NOMO-1 treated with DMSO at 0.1 percent for 48 hours (cell line): ENCODE data around the gene DOHH.

ENCODE experiments used
- DNase-seq: peaks from one replicate; lab custom pipeline; 2025; ENCODE audit not compliant: unreplicated experiment; lab: John Stamatoyannopoulos, UW

Gene DOHH

GRCh38 chr19:3479834-3480215 lies 20.6 kb downstream of the DOHH start:
- no peak for DNase-seq

- DNase-seq = peak; percentile 87
These were observed 21.2 kb downstream of the DOHH start for GRCh38 chr19:3479177-3479833.

DNA sequence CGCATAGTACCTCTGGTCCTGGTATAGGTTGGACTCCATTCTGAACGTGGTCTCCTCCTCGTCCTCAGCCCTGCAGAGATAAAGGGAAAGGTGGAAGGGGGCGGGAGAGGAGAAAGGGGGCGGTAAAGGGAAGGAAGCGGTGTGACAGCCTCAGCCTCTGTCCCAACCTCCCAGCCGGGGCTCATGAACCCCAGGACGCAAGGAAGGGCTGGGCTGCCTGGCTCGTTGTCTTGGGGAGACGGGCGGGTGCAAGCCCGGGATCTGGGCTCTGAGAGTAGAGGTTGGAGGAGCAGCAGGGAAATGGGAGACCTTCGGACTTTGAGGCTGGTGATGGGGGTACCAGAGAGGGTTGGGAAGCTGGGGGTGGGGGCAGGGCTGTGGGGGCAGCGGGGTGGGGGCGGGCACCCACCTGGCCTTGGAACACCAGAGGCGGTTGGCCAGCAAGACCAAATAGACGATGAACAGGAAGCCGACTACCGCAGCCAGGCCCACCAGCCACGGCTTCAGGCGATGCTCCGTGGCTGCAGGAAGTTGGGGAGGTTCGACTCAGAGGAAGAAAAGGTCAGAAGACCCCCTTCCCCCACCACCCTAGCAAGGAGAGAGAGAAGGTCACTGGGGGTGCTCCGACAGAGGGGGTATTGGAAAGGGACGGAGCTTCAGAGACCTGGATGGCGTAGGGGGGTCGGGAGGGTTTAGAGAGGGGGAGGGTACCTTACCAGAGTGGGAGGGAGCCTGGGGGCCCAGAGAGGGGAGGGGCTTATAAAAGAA lies 21.9 kb downstream of the DOHH start:
- DNase-seq = no peak

DNA sequence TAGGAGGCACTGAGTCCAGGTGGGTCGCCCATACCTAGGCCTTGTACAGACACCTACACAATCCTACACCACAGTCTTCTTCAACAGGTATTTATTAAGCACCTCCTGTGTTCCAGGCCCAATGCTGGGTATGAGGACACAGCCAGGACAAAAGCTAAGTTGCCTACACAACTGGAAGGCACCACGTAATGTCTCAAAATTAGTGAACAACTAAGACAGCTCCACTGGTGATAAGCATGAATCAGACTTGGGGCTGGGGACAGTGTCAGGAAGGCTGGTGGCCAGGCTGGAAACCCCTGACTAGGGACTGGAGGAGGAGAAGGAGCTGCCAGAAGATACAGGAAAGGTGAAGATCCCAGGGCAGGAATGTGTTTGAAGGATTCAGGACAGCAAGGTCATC lies 22.5 kb downstream of the DOHH start:
- DNase-seq = no peak

- DNase-seq = no peak
These were observed 23.0 kb downstream of the DOHH start for GRCh38 chr19:3477506-3477905.

DNA sequence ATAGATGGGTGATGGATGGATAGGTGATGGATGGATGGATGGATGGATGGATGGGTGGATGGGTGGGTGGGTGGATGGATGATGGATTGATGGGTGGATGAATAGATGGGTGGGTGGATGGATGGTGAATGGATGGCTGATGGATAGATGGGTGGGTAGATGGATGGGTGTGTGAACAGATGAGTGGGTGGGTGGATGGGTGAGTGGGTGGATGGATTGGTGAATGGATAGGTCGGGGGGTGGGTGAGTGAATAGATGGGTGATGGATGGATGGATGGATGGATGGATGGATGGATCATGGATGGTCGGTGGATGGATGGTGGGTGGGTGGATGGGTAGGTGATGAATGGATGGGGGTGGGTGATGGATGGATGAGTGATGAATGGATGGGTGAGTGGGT lies 23.6 kb downstream of the DOHH start:
- no peak for DNase-seq

- DNase-seq = no peak
These were observed 25.0 kb downstream of the DOHH start for GRCh38 chr19:3475449-3475848.

DNA sequence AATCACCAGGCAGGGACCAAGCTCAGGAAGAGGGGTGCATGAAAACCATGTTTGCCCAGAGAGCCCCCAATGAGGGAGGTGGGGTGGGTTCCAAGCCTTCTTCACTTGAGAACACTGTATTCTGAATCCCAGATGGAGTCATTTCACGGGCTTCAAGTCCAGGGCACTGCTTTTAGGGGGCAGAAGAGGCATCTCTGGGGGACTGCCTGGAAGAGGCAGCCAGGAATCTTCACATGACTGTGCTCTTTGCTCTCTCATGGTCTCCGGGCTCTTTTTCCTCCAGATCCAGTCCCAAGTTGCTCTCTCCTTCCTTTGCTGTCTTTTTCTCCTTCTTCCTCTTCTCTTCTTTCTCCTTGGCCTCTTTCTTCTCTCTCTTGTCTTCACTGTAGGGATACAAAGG lies 25.9 kb downstream of the DOHH start:
- DNase-seq = no peak

DNA sequence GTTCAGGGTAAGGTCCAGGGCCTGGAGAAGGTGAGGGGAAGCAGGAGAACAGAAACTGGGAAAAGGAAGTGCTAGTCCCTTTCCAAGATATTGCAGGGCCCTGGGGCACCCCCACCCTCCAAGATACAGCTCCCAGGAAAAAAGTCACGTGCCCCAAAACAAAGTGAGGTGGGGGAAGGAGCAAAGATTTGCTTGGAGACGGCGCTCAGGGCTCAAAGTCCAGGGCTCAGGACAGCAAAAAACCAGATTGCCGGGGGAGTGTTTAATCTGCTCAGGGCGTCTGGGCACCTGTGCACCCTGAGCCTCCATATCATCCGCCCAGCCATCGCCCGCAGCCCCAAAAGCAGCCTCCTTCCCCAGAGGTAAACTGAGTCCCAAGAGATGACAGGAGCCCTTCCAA lies 26.5 kb downstream of the DOHH start:
- DNase-seq = no peak

DNA sequence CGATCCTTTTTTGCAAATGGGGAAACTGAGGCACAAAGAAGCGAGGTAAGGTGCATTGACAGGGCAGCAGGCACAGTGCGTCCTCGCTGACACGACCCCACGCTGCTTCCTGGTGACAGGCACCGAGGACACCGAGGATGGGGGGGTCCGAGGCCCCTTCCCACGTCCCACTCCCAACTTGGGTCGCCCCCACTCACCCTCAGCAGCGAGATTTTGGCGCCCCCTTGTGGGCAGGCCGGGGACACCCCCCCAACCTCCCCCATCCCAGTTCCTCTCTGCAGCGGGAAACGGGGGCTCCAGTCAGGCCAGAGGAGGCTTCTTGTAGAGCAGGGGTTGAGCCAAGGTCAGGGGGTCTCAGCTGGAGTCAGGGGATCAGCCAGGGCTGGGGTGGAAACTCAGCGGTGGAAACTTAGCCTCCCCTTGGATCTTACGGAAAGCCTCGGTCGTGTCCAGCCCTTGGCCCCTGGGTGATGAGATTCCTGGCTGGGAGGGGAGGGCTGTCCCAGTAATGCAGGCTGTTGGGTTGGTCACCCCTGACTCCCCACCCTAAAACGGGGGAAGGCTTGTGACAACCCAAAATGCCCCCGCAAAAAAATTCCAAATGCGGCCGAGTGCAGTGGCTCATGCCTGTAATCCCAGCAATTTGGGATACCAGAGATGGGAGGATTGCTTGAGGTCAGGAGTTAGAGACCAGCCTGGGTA lies 28.4 kb downstream of the DOHH start:
- DNase-seq = no peak

GRCh38 chr19:3470500-3471128 lies 29.9 kb downstream of the DOHH start:
- DNase-seq = no peak

DNA sequence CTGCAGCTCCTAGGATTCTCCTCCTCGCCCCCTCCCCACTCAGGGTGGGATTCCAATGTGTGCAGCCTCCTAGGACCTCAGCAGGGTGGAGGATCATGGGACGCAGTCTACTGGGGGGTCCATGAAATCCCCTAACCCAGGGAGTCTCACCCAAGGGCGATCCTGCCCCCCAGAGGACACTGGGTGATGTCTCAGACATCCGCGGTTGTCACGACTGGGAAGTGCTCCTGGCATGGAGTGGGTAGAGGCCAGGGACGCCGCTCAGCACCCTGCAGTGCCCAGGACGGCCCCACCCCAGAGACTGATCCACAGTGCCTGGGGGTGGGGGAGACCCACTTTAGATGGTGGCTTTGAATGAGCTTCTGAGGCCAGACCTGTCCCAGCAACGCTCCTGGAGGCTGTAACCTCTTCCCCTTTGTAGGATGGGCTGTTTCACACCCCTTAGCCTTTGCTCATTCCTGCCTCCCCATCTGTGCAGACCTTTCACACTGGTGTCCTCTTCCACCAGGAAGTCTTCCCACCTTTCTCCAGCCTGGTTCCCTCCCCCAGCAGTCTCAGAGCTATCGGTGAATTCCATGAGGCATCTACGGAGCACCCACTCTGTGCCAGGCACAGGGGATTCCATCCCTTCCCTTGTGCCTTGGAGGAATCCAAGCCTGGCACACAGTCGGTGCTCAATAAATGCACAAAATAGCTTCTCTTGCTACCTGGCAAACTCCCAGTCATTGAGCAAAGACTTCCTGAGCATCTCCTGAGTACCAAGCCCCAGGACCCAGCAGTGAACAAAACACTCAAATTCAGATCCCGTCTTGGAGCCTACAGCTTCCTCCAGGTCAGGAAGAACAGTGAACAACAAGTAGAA lies 30.6 kb downstream of the DOHH start:
- no peak for DNase-seq

- no peak for DNase-seq
These were observed 32.3 kb downstream of the DOHH start for GRCh38 chr19:3468211-3468610.

DNA sequence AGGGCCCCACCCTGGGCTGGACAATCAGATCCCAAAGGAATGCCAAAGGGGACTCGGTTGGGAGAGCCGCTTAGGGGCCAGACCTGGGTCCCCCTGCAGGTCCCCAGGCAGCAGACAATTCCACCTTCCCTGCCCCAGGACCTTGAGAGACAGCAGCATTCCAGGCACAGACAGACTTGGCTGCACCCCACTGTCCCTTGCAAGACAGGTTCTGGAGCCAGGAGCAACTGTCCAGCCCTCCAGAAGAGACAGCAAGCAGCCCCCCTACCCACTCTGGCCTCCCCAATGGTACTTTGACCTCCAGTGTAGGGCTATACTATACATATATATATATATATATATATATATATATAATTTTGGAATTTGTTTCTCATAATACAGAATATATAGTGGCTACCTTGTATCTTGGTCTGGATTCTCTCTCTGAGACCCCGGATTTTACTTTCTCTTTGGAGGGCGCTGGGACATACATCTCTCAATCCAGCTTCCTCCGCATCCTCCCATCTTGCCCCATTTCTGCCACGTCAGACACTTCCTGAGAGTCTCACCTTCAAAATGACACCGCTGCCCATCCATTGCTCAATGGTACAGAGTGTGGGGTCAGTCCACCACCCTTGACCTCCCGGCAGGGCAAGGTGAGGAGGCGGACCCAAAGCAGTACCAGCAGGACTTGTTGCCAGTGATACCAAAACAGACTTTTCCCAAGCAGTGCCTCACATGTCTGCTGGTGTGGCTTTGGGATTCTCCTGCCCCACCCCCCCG lies 32.9 kb downstream of the DOHH start:
- DNase-seq = no peak

DNA sequence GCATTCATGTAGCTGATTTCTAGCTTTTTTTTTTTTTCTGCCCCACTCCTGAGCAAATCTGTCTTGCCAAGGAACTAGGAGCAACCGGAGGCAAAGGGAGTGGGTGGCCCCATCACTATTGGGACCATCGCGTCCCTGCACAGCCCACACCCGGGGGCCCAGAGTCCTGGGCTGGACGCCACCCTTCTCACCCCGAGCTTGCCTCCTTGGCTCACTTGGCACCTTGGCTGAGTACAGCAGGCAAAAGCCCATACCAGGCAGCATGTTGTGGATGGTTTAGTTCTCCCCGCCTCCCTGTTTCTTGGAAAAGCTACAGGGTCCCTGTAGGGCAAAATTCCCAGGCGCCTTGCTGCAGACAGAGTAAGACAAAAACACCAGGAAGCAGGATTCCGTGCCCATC lies 33.8 kb downstream of the DOHH start:
- DNase-seq = no peak

- no peak for DNase-seq
These were observed 34.9 kb downstream of the DOHH start for GRCh38 chr19:3465552-3465951.

- no peak for DNase-seq
These were observed 35.8 kb downstream of the DOHH start for GRCh38 chr19:3464587-3465235.

DNA sequence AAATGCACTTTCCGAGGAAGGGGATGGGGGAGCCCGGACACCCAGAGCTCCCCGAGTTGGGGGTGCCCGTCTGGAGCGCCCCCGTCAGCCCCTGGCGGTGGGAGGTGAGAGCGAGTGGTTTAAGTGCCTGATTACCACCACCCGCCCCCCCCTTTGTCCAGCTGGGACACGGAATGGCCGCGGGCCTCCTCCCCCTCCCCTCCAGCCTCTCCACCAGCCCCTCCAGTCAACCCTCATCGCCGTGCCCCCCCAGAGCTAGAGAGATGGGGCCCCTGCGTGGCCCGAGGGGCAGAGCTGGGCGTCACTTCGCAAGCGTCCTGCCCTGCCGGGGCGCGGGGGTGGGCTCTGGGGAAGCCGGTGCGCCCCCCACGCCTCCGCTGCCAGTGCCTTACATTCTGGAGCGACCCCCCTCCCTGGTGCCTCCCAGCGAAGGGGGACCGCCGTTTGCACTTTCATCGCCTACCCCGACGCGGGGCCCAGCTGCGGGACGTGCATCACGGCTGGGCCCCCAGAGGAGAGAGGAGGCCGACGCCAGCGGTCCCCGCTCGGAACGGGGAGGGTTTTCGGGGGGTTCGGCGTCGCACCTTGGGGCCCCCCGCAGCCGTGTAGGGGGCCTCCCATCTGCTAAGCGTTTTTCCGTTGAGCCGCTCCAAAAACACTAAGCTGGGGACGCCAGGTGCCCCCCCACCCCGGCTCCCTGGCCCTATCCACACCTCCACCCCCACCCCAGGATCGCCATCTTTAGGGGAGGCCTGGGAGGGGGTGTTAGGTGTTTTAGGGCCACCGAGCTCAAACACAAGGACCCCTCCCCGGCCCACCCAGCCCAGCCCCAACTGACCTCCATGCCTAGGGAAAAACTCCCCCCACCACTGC lies 36.5 kb downstream of the DOHH start:
- DNase-seq = no peak
